ENCODE measurements around the gene RHAG. TPM values are rescaled to one million over a fixed set of nuclear protein-coding genes. Genes with fewer than 3 reads are reported as not detected.
"Not testable (repeated sequence)": the region's sequence is repeated elsewhere in the genome, so short reads cannot be mapped to it uniquely, and the experiment has no call there.

Gene RHAG
- total and polyA plus RNA-seq, 12 donors = 0.12 to 0.95 (median 0.41) TPM; not detected in 5

DNA sequence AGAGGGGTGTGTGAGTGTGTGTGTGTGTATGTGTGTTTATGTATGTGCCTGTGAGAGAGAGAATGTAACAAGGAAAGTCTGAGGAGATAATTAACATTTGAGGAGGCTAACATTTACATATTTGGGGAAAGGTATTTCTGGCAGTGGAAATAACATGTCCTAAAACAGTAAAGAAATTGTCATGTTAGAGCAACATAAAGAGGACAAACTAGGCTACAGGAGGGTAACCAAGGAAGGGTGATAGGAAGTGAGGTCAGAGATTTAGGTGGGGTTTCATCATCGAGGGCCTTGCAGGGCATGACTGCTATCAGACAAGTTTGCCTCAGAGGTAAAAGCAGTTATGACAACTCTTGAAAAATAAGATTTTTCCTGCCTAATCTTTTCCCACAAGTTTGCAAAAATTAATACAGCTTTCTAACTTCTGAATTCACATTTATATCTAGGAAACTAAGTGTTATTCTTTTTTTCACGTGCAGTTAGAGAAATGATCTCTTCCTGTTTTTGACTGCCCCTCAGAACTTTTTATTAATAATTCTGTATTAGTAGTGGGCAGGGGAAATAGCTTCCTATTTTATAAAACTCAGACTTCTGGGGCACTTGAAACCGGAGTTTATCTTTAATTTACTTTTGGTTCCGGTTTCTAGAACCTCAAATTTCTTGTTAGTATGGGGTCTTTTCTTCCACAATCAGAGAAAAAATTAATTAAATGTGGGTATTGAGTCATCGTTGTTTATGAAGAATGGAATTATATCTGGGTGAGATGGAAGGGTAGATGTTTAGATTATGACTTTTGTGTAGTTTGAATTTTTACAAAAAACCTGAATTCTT lies 30.5 kb upstream of the RHAG start:
- Histone ChIP-seq H3K4me3 (no peak overlapping the region), H3K4me1 (no peaks in the 10 kb centered on the region), H3K27me3 (no peaks in the 10 kb centered on the region), H3K36me3 (no peaks in the 10 kb centered on the region), H3K27ac (no peak overlapping the region), H3K9me3 (peaks cover 0 to 6% (median 0%) of the 10 kb centered on the region in 11 donors)
- intact Hi-C loops (cut with DNase I) = no loop called here
- ATAC-seq (no peak), DNase-seq (no peak)
- WGBS, 2 donors = 59 to 61% methylated on average over 5 of the region's 5 CpGs
- TF ChIP-seq, protein P1, sequence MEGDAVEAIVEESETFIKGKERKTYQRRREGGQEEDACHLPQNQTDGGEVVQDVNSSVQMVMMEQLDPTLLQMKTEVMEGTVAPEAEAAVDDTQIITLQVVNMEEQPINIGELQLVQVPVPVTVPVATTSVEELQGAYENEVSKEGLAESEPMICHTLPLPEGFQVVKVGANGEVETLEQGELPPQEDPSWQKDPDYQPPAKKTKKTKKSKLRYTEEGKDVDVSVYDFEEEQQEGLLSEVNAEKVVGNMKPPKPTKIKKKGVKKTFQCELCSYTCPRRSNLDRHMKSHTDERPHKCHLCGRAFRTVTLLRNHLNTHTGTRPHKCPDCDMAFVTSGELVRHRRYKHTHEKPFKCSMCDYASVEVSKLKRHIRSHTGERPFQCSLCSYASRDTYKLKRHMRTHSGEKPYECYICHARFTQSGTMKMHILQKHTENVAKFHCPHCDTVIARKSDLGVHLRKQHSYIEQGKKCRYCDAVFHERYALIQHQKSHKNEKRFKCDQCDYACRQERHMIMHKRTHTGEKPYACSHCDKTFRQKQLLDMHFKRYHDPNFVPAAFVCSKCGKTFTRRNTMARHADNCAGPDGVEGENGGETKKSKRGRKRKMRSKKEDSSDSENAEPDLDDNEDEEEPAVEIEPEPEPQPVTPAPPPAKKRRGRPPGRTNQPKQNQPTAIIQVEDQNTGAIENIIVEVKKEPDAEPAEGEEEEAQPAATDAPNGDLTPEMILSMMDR (IDR thresholded peaks at IDR 0.05) = no peak

DNA sequence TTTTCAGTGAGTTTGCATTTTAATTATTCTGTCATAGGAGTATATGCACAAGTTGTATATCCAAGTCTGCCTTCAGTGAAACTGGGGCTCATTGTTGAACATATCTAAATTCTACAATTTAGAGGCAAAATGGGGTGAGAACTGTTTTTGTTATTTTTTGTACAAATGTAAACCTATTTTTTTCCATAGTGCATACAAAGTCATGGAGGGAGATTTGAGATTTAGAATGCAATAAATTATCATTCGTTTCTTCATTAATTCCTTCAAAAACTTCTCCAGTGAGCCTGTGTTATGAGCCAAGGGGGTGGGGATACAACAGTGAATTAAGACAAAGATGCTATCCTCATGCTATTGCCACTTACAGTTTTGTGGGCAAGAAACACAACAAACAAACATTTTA lies 29.8 kb upstream of the RHAG start:
- no peak overlapping the region for H3K27ac ChIP-seq
- no peak for ATAC-seq

DNA sequence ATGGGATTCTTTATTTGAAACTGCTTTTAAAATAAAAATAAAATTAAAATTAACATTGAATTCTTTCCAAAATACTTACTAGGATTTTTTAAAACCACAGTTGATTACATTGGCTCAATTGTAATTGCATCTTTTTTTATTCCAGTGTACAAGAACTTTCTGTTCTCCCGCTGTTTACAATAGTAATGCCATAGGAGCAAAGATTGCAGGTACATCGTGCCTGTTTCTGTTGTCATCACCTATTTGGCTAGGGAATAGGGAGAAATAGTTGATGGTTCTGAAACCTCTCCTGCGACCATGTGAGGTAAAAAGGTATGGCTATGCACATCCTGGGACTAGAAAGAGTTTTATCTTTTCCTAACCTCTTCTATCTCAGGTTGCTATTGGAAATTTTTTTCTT lies 28.2 kb upstream of the RHAG start:
- WGBS, 2 donors = 75 to 76% methylated on average over 3 of the region's 3 CpGs
- H3K4me1 ChIP-seq = no peaks in the 10 kb centered on the region
- DNase-seq = no peak
- no peak for ATAC-seq
- H3K36me3 ChIP-seq = no peaks in the 10 kb centered on the region
- no peak overlapping the region for H3K27ac ChIP-seq
- TF ChIP-seq, protein P1 (IDR thresholded peaks at IDR 0.05) = no peak
- no peaks in the 10 kb centered on the region for H3K9me3 ChIP-seq
- no peak overlapping the region for H3K4me3 ChIP-seq
- intact Hi-C loops (cut with DNase I) = no loop called here
- no peaks in the 10 kb centered on the region for H3K27me3 ChIP-seq

More for the DNA sequence above, 29.8 kb upstream of the RHAG start:
- TF ChIP-seq, protein P1 (IDR thresholded peaks at IDR 0.05) = no peak
- 51 to 63% methylated on average over 1 of the region's 1 CpG for WGBS, 2 donors
- no peak for DNase-seq
- Histone ChIP-seq H3K36me3 (no peaks in the 10 kb centered on the region), H3K27me3 (no peaks in the 10 kb centered on the region), H3K9me3 (no peaks in the 10 kb centered on the region), H3K4me3 (no peak overlapping the region), H3K4me1 (no peaks in the 10 kb centered on the region)
- intact Hi-C loops (cut with DNase I) = no loop called here

DNA sequence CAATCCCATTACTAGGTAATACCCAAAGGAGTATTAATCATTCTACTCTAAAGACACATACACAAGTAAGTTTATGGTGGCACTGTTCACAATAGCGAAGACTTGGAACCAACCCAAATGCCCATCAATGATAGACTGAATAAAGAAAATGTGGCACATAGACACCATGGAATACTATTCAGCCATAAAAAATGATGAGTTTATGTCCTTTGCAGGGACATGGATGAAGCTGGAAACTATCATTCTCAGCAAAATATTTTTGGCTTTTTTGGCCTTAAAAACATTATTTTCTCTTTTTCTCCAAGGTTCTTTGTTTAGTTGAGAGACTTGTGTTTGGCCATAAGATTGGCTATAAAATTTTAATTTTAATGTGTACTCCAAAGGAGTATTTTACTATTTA lies 27.4 kb upstream of the RHAG start:
- DNase-seq; H3K27ac ChIP-seq; intact Hi-C loops (cut with DNase I); ATAC-seq; H3K27me3 ChIP-seq; H3K9me3 ChIP-seq; H3K4me3 ChIP-seq; H3K36me3 ChIP-seq; H3K4me1 ChIP-seq: not testable (repeated sequence)
- WGBS, 2 donors = 91 to 100% methylated on average over 1 of the region's 1 CpG

DNA sequence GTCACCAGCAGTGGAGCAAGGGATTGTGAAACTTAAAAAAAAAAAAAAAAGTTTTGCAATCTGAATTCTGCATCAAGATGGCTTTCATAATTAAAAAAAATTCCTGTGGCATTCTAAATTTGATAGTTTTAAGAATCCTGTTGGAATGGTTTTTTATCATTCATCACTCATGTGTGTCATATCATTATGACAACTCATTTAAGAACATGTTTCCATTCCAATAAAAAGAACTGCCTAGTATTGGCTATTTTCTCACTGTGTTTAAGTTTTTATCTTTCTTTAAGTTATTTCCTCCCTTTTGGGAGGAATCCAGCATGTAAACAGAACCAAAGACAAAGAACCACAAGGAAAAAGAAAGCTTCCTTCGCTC lies 26.2 kb upstream of the RHAG start:
- Histone ChIP-seq H3K9me3 (no peaks in the 10 kb centered on the region), H3K36me3 (no peaks in the 10 kb centered on the region), H3K4me3 (no peak overlapping the region), H3K27ac (no peak overlapping the region), H3K27me3 (peaks cover 0 to 2% (median 0%) of the 10 kb centered on the region in 7 donors), H3K4me1 (no peaks in the 10 kb centered on the region)
- intact Hi-C loops (cut with DNase I) = no loop called here
- ATAC-seq (no peak), DNase-seq (no peak)
- 38 to 40% methylated on average over 1 of the region's 1 CpG for WGBS, 2 donors
- TF ChIP-seq, protein P1 (IDR thresholded peaks at IDR 0.05) = no peak
